ENCODE data around the gene CD99. TPM values are rescaled to one million over a fixed set of nuclear protein-coding genes. Genes with fewer than 3 reads are reported as not detected.

The CD99 gene
- total RNA-seq, 4 donors from 2014 or later, result 162 to 192 (median 179) TPM

GRCh38 chrX:2784026-2784425, 92.9 kb downstream of the CD99 start:
- Histone ChIP-seq H3K27ac (no peak overlapping the region), H3K4me3 (no peak overlapping the region), H3K9me3 (no peaks in the 10 kb centered on the region), H3K27me3 (no peaks in the 10 kb centered on the region), H3K36me3 (no peaks in the 10 kb centered on the region), H3K4me1 (no peaks in the 10 kb centered on the region)
- no peak for TF ChIP-seq EP300 (IDR thresholded peaks at IDR 0.05)
- TF ChIP-seq POLR2AphosphoS5 (IDR thresholded peaks at IDR 0.05), result no peak
- no peak for TF ChIP-seq CTCF (IDR thresholded peaks at IDR 0.05)
- TF ChIP-seq POLR2A (IDR thresholded peaks at IDR 0.05), result no peak
- DNase-seq (ENCODE audit: low spot score in 2 of 2), result peak in 1 of 2 donors; percentile 72
- WGBS, result 49% methylated on average over 6 of the region's 6 CpGs

GRCh38 chrX:2785538-2785937, 94.4 kb downstream of the CD99 start:
- Histone ChIP-seq H3K27me3 (no peaks in the 10 kb centered on the region), H3K9me3 (no peaks in the 10 kb centered on the region), H3K36me3 (no peaks in the 10 kb centered on the region), H3K4me1 (no peaks in the 10 kb centered on the region), H3K4me3 (no peak overlapping the region), H3K27ac (no peak overlapping the region)
- DNase-seq (ENCODE audit: low spot score in 2 of 2), result no peak
- 81% methylated on average over 4 of the region's 4 CpGs for WGBS
- TF ChIP-seq POLR2AphosphoS5 (IDR thresholded peaks at IDR 0.05) (no peak), POLR2A (IDR thresholded peaks at IDR 0.05) (no peak), CTCF (IDR thresholded peaks at IDR 0.05) (no peak), EP300 (IDR thresholded peaks at IDR 0.05) (no peak)

GRCh38 chrX:2788980-2789379, 97.9 kb downstream of the CD99 start:
- Histone ChIP-seq H3K27me3 (no peaks in the 10 kb centered on the region), H3K27ac (no peak overlapping the region), H3K4me3 (no peak overlapping the region), H3K4me1 (no peaks in the 10 kb centered on the region), H3K36me3 (no peaks in the 10 kb centered on the region), H3K9me3 (no peaks in the 10 kb centered on the region)
- no peak for DNase-seq (ENCODE audit: low spot score in 2 of 2)
- TF ChIP-seq CTCF (IDR thresholded peaks at IDR 0.05) (no peak), POLR2AphosphoS5 (IDR thresholded peaks at IDR 0.05) (no peak), EP300 (IDR thresholded peaks at IDR 0.05) (no peak), POLR2A (IDR thresholded peaks at IDR 0.05) (no peak)
- 78% methylated on average over 4 of the region's 4 CpGs for WGBS

- Histone ChIP-seq H3K27me3 (no peaks in the 10 kb centered on the region), H3K36me3 (no peaks in the 10 kb centered on the region), H3K4me1 (no peaks in the 10 kb centered on the region), H3K9me3 (no peaks in the 10 kb centered on the region), H3K27ac (no peak overlapping the region), H3K4me3 (no peak overlapping the region)
- TF ChIP-seq CTCF (IDR thresholded peaks at IDR 0.05) (no peak), EP300 (IDR thresholded peaks at IDR 0.05) (no peak), POLR2A (IDR thresholded peaks at IDR 0.05) (no peak), POLR2AphosphoS5 (IDR thresholded peaks at IDR 0.05) (no peak)
- 96% methylated on average over 3 of the region's 3 CpGs for WGBS
- no peak for DNase-seq (ENCODE audit: low spot score in 2 of 2)
Measured at GRCh38 chrX:2789569-2789968, 98.5 kb downstream of the CD99 start.

Other genes starting within 250 kb of the CD99 start
- 10 to 100 TPM in 3 of 4 donors, 1 to 10 TPM in 1; 8.2 to 35.7 (median 16.1) TPM for gene DHRSX, start 190.3 kb upstream of the CD99 start, total RNA-seq
- gene ZBED1, start 190.3 kb upstream of the CD99 start, total RNA-seq, result 10 to 100 TPM; 41.5 to 67.3 (median 55.1) TPM
- 10 to 100 TPM; 17.7 to 75.4 (median 38.7) TPM for gene XG, start 60.7 kb downstream of the CD99 start, total RNA-seq
- gene GYG2, start 137.6 kb downstream of the CD99 start, total RNA-seq, result 1 to 10 TPM; 3.2 to 9.6 (median 5.3) TPM
- gene ARSD, start 238.0 kb downstream of the CD99 start, total RNA-seq, result 10 to 100 TPM; 15.6 to 24.1 (median 18.7) TPM